Neuronal stem cell (in vitro differentiated cells): ENCODE data around the gene LCN10.
A peak's percentile ranks its signal among the peaks of the same experiment; 100 is the strongest.

Source experiments
- DNase-seq: peaks from one replicate; pipeline ENCODE4 v3.0.0-alpha.2; 2013; ENCODE audit warnings: low spot score
- H2AFZ ChIP-seq: one replicate; pipeline ENCODE4 v1.6.1; 2013; ENCODE audit warnings: mild to moderate bottlenecking, low read length, inconsistent platforms
- H2AK5ac ChIP-seq: 2 replicates; pipeline ENCODE4 v1.6.1; 2013; ENCODE audit warnings: low read depth, mild to moderate bottlenecking, inconsistent platforms, low read length, moderate library complexity, mixed read lengths
- H2BK120ac ChIP-seq: 2 replicates; pipeline ENCODE4 v1.6.1; 2013; ENCODE audit warnings: low read depth, mild to moderate bottlenecking, inconsistent platforms, low read length, moderate library complexity, mixed read lengths
- H2BK12ac ChIP-seq: one replicate; pipeline ENCODE4 v1.6.1; 2013; ENCODE audit warnings: low read length, inconsistent platforms
- H2BK15ac ChIP-seq: 2 replicates; pipeline ENCODE4 v1.6.1; 2013; ENCODE audit warnings: mild to moderate bottlenecking, low read length, inconsistent platforms, mixed read lengths
- H2BK5ac ChIP-seq: one replicate; pipeline ENCODE4 v1.6.1; 2013; ENCODE audit warnings: inconsistent platforms, mild to moderate bottlenecking, low read length, moderate library complexity
- H3K14ac ChIP-seq: one replicate; pipeline ENCODE4 v1.6.1; 2013; ENCODE audit warnings: low read length, inconsistent platforms
- H3K18ac ChIP-seq: 2 replicates; pipeline ENCODE4 v1.6.1; 2013; ENCODE audit warnings: low read length, inconsistent platforms
- H3K23ac ChIP-seq: 2 replicates; pipeline ENCODE4 v1.6.1; 2013; ENCODE audit warnings: low read depth, mild to moderate bottlenecking, mixed read lengths, low read length, inconsistent platforms; ENCODE audit not compliant: poor library complexity
- H3K27ac ChIP-seq: replicated peaks from 3 replicates; pipeline ENCODE4 v1.5.1; 2013; ENCODE audit warnings: low read length, inconsistent platforms
- H3K27me3 ChIP-seq, 3 experiments: 2 replicates each; pipeline ENCODE4 v1.6.1; 2013; ENCODE audit warnings: low read length in 3 of 3, mild to moderate bottlenecking in 2 of 3, inconsistent platforms in 1 of 3, low read depth in 1 of 3, mixed read lengths in 1 of 3, moderate library complexity in 1 of 3; ENCODE audit not compliant: control insufficient read depth in 3 of 3, insufficient read depth in 3 of 3
- H3K36me3 ChIP-seq, 2 donors: replicated peaks in 1 of 2; 2 replicates each; pipeline ENCODE4 v1.6.1; 2013; ENCODE audit warnings: low read length in 2 of 2; ENCODE audit not compliant: control insufficient read depth in 2 of 2, insufficient read depth in 2 of 2
- H3K4ac ChIP-seq: 2 replicates; pipeline ENCODE4 v1.6.1; 2013; ENCODE audit warnings: inconsistent platforms, mild to moderate bottlenecking, low read length, moderate library complexity
- H3K4me1 ChIP-seq, 2 donors: 1 replicate in 1 of 2; 2 replicates in 1 of 2; pipeline ENCODE4 v1.6.1; 2013; ENCODE audit warnings: low read length in 2 of 2, low read depth in 1 of 2; ENCODE audit not compliant: control insufficient read depth in 2 of 2, insufficient read depth in 1 of 2
- H3K4me2 ChIP-seq: one replicate; pipeline ENCODE4 v1.6.1; 2013; ENCODE audit warnings: mild to moderate bottlenecking, low read length, inconsistent platforms; ENCODE audit not compliant: insufficient read depth, poor library complexity, severe bottlenecking
- H3K4me3 ChIP-seq, 2 donors: 2 replicates each; pipeline ENCODE4 v1.5.1; 2013; ENCODE audit warnings: low read length in 2 of 2, mild to moderate bottlenecking in 2 of 2, inconsistent platforms in 1 of 2, moderate library complexity in 1 of 2
- H3K79me1 ChIP-seq: one replicate; pipeline ENCODE4 v1.6.1; 2013; ENCODE audit warnings: low read depth, mild to moderate bottlenecking, inconsistent platforms, low read length, moderate library complexity
- H3K9ac ChIP-seq: one replicate; pipeline ENCODE4 v1.6.1; 2013; ENCODE audit warnings: mild to moderate bottlenecking, low read depth, low read length, inconsistent platforms; ENCODE audit not compliant: poor library complexity
- H3K9me3 ChIP-seq, 2 donors: replicated peaks in 1 of 2; 2 replicates each; pipeline versions ENCODE3 to v1.6.1; 2013; ENCODE audit warnings: low read length in 2 of 2, mild to moderate bottlenecking in 2 of 2, inconsistent platforms in 1 of 2, low read depth in 1 of 2, mixed read lengths in 1 of 2, moderate library complexity in 1 of 2; ENCODE audit not compliant: control insufficient read depth in 2 of 2, insufficient read depth in 1 of 2
- H4K8ac ChIP-seq: one replicate; pipeline ENCODE4 v1.6.1; 2013; ENCODE audit warnings: low read depth, mild to moderate bottlenecking, inconsistent platforms, low read length, moderate library complexity
- H4K91ac ChIP-seq: one replicate; pipeline ENCODE4 v1.6.1; 2013; ENCODE audit warnings: low read length, low read depth, mild to moderate bottlenecking, inconsistent platforms; ENCODE audit not compliant: poor library complexity
- WGBS, 2 donors: extraction: QIAGEN DNeasy Blood & Tissue Kit; methylation state at CpG; one replicate each; pipeline ENCODE4 v1.1.7; 2013; ENCODE audit warnings: missing lambda C conversion rate in 2 of 2, mixed read lengths in 1 of 2; ENCODE audit not compliant: insufficient read length in 2 of 2, insufficient replicate concordance in 1 of 2; ENCODE audit errors: extremely low coverage in 2 of 2; 5-methylcytosine and 5-hydroxymethylcytosine counted together

LCN10 gene

GRCh38 chr9:136721339-136722092 is 21.2 kb downstream of the LCN10 start:
- Histone ChIP-seq H3K14ac (no peak overlapping the region), H2BK5ac (peak overlapping the region; percentile 84), H3K4ac (no peak overlapping the region), H4K91ac (no peak overlapping the region), H3K18ac (peak overlapping the region; percentile 57), H3K36me3 (peaks cover 39 to 57% of the 10 kb centered on the region in 2 donors), H3K4me1 (peaks cover 23 to 33% of the 10 kb centered on the region in 2 donors), H3K4me2 (no peak overlapping the region), H2BK15ac (no peak overlapping the region), H2AK5ac (peak overlapping the region; percentile 63), H3K27ac (peak overlapping the region; percentile 77), H3K4me3 (no peak overlapping the region), H3K9me3 (no peaks in the 10 kb centered on the region), H3K9ac (no peak overlapping the region), H4K8ac (no peak overlapping the region), H2AFZ (no peak overlapping the region), H2BK120ac (no peak overlapping the region), H3K23ac (peak overlapping the region; percentile 93), H3K27me3 (no peaks in the 10 kb centered on the region), H3K79me1 (peaks cover 18% of the 10 kb centered on the region), H2BK12ac (no peak overlapping the region)
- no CpG with 5 or more reads among the region's 30 CpGs for WGBS, 2 donors
- DNase-seq, result no peak

GRCh38 chr9:136720898-136721338 is 21.8 kb downstream of the LCN10 start:
- Histone ChIP-seq H3K36me3 (peaks cover 33 to 52% of the 10 kb centered on the region in 2 donors), H3K27me3 (no peaks in the 10 kb centered on the region), H4K8ac (no peak overlapping the region), H3K4me3 (no peak overlapping the region), H3K4me1 (peaks cover 19 to 27% of the 10 kb centered on the region in 2 donors), H2BK15ac (no peak overlapping the region), H4K91ac (no peak overlapping the region), H3K18ac (peak overlapping the region; percentile 57), H2BK12ac (no peak overlapping the region), H2BK120ac (no peak overlapping the region), H2AK5ac (peak overlapping the region; percentile 92), H3K4ac (no peak overlapping the region), H2AFZ (no peak overlapping the region), H3K9me3 (no peaks in the 10 kb centered on the region), H3K14ac (peak overlapping the region; percentile 14), H3K27ac (peak overlapping the region; percentile 77), H3K4me2 (peak overlapping the region; percentile 23), H3K79me1 (peaks cover 15% of the 10 kb centered on the region), H2BK5ac (peak overlapping the region; percentile 84), H3K23ac (peak overlapping the region; percentile 93), H3K9ac (peak overlapping the region; percentile 78)
- DNase-seq, result no peak
- no CpG with 5 or more reads among the region's 11 CpGs for WGBS, 2 donors

GRCh38 chr9:136720251-136720897 is 22.4 kb downstream of the LCN10 start:
- Histone ChIP-seq H4K8ac (no peak overlapping the region), H3K14ac (peak overlapping the region; percentile 99), H3K27me3 (no peaks in the 10 kb centered on the region), H3K4me2 (peak overlapping the region; percentile 40), H3K36me3 (peaks cover 28 to 51% of the 10 kb centered on the region in 2 donors), H3K4me3 (peak overlapping the region in 1 of 2 donors; percentile 32), H3K9ac (peak overlapping the region; percentile 78), H2AFZ (peak overlapping the region; percentile 63), H2BK5ac (peak overlapping the region; percentile 84), H2BK12ac (no peak overlapping the region), H2AK5ac (peak overlapping the region; percentile 92), H3K23ac (peak overlapping the region; percentile 93), H2BK120ac (no peak overlapping the region), H4K91ac (no peak overlapping the region), H3K79me1 (peaks cover 11% of the 10 kb centered on the region), H3K9me3 (no peaks in the 10 kb centered on the region), H2BK15ac (no peak overlapping the region), H3K4me1 (peaks cover 19 to 22% of the 10 kb centered on the region in 2 donors), H3K27ac (peak overlapping the region; percentile 78), H3K4ac (no peak overlapping the region), H3K18ac (peak overlapping the region; percentile 90)
- DNase-seq, result peak; percentile 71
- no CpG with 5 or more reads among the region's 20 CpGs for WGBS, 2 donors
